ENCODE data around the gene RIPPLY1. TPM values are rescaled to one million over a fixed set of nuclear protein-coding genes. Genes with fewer than 3 reads are reported as not detected.

The RIPPLY1 gene
- total RNA-seq: not detected in 2 replicates

GRCh38 chrX:106903291-106903824 lies at the start of gene RIPPLY1:
Gene RIPPLY1, minus strand, starts transcription at chrX:106903341. Its CDS starts 54 bp downstream, at chrX:106903287.

GRCh38 chrX:106919932-106920452 lies 16.9 kb upstream of the RIPPLY1 start, which contains the start of gene CLDN2:
Gene CLDN2, plus strand, starts transcription at chrX:106920402. Its CDS starts 7,827 bp downstream, at chrX:106928229.

Other genes with a start within 250 kb of the RIPPLY1 start
- 0.17 and 0.45 TPM in 2 replicates for gene RNF128, start 176.6 kb downstream of the RIPPLY1 start, total RNA-seq
- gene TBC1D8B, start 100.7 kb downstream of the RIPPLY1 start, total RNA-seq: 4.2 and 4.5 TPM in 2 replicates
- not detected in 2 replicates for gene CLDN2, start 17.1 kb upstream of the RIPPLY1 start, total RNA-seq
- 17.4 and 18.8 TPM in 2 replicates for gene MORC4, start 96.9 kb upstream of the RIPPLY1 start, total RNA-seq
- 4.9 and 5.7 TPM in 2 replicates for gene RBM41, start 215.5 kb upstream of the RIPPLY1 start, total RNA-seq

Measured in bronchus fibroblast of lung (primary cell).